Neural cell (in vitro differentiated cells): ENCODE measurements around the gene CD14. TPM values are rescaled to one million over a fixed set of nuclear protein-coding genes. Genes with fewer than 3 reads are reported as not detected.
"Not testable (repeated sequence)": the region's sequence is repeated elsewhere in the genome, so short reads cannot be mapped to it uniquely, and the experiment has no call there.

ENCODE experiments used
- H2AFZ ChIP-seq: fragments of 200-600, 300-800 bp; sonication (generic), shearing (Covaris generic); 2 replicates; pipeline ENCODE4 v1.6.0; 2014; ENCODE audit warnings: low read depth, mild to moderate bottlenecking, antibody characterized with exemption, low read length, moderate library complexity
- H3F3A ChIP-seq: fragments of 200-600 bp; shearing (Covaris generic); 2 replicates; pipeline ENCODE4 v1.6.1; 2016; ENCODE audit warnings: mild to moderate bottlenecking, moderate library complexity, mixed read lengths, antibody characterized with exemption, low read length; ENCODE audit not compliant: insufficient read depth, poor library complexity, severe bottlenecking
- H3K27ac ChIP-seq: fragments of 200-600, 300-800 bp; sonication (generic), shearing (Covaris generic); 2 replicates; pipeline ENCODE4 v1.5.1; 2014; ENCODE audit warnings: mild to moderate bottlenecking, low read length, moderate library complexity
- H3K27me3 ChIP-seq: fragments of 300-800, 200-600 bp; sonication (generic), shearing (Covaris generic); 2 replicates; pipeline ENCODE4 v1.6.0; 2014; ENCODE audit warnings: mild to moderate bottlenecking, low read depth, low read length, moderate library complexity; ENCODE audit not compliant: insufficient read depth
- H3K36me3 ChIP-seq: fragments of 300-800, 200-600 bp; sonication (generic), shearing (Covaris generic); 2 replicates; pipeline ENCODE4 v1.5.1; 2014; ENCODE audit warnings: mild to moderate bottlenecking, antibody characterized with exemption, low read length, moderate library complexity; ENCODE audit not compliant: insufficient read depth
- H3K4me2 ChIP-seq: fragments of 300-800, 200-600 bp; sonication (generic), shearing (Covaris generic); 2 replicates; pipeline ENCODE4 v1.6.0; 2014; ENCODE audit warnings: mild to moderate bottlenecking, low read length
- H3K4me3 ChIP-seq: fragments of 300-800, 200-600 bp; sonication (generic), shearing (Covaris generic); 2 replicates; pipeline ENCODE4 v1.5.1; 2014; ENCODE audit warnings: mild to moderate bottlenecking, low read length, moderate library complexity
- H3K79me2 ChIP-seq: fragments of 200-600 bp; shearing (Covaris generic); replicated peaks from 2 replicates; pipeline ENCODE4 v1.6.0; 2014; ENCODE audit warnings: mild to moderate bottlenecking, low read length, moderate library complexity; ENCODE audit not compliant: insufficient read depth
- H3K9ac ChIP-seq: fragments of 300-800, 200-600 bp; sonication (generic), shearing (Covaris generic); 2 replicates; pipeline ENCODE4 v1.6.1; 2016; ENCODE audit warnings: mild to moderate bottlenecking, low read length, mixed read lengths
- H3K9me2 ChIP-seq: fragments of 200-600 bp; shearing (Covaris generic); 2 replicates; pipeline ENCODE4 v1.6.1; 2016; ENCODE audit warnings: mild to moderate bottlenecking, low read length, mixed read lengths; ENCODE audit not compliant: insufficient read depth
- H3K9me3 ChIP-seq: fragments of 200-600, 300-800 bp; sonication (generic), shearing (Covaris generic); 2 replicates; pipeline ENCODE4 v1.6.1; 2016; ENCODE audit warnings: mild to moderate bottlenecking, mixed run types, low read length, moderate library complexity, mixed read lengths
- H4K20me1 ChIP-seq: fragments of 200-600 bp; shearing (Covaris generic); 2 replicates; pipeline ENCODE4 v1.6.1; 2016; ENCODE audit warnings: mild to moderate bottlenecking, mixed run types; ENCODE audit not compliant: insufficient read depth
- EP300 ChIP-seq: fragments of 450-650 bp; conservative IDR thresholded peaks from 2 replicates; pipeline ENCODE4 v1.6.1; 2014; ENCODE audit warnings: antibody characterized with exemption, mild to moderate bottlenecking, moderate library complexity; ENCODE audit not compliant: poor library complexity, severe bottlenecking
- EZH2 ChIP-seq: fragments of 200-600, 300-800 bp; shearing (Covaris generic), sonication (generic); IDR thresholded peaks from 2 replicates; pipeline ENCODE4 v1.6.1; 2014; ENCODE audit warnings: antibody characterized with exemption, low read length, borderline replicate concordance, mild to moderate bottlenecking; ENCODE audit not compliant: insufficient read depth, poor library complexity, severe bottlenecking
- MXI1 ChIP-seq: fragments of 450-650 bp; conservative IDR thresholded peaks from 2 replicates; pipeline ENCODE4 v1.6.1; 2014; ENCODE audit warnings: antibody characterized with exemption, mild to moderate bottlenecking; ENCODE audit not compliant: poor library complexity, severe bottlenecking
- RAD21 ChIP-seq: fragments of 450-650 bp; conservative IDR thresholded peaks from 2 replicates; pipeline ENCODE4 v1.6.1; 2014; ENCODE audit warnings: antibody characterized with exemption, mild to moderate bottlenecking, moderate library complexity
- SMC3 ChIP-seq: fragments of 450-650 bp; conservative IDR thresholded peaks from 2 replicates; pipeline ENCODE4 v1.6.1; 2014; ENCODE audit warnings: antibody characterized with exemption, mild to moderate bottlenecking, moderate library complexity; ENCODE audit not compliant: poor library complexity
- TAF1 ChIP-seq: IDR thresholded peaks from 2 replicates; pipeline ENCODE4 v1.6.1; 2012; ENCODE audit warnings: low read depth
- polyA plus RNA-seq: library from polyadenylated mRNA; depleted of rRNA; stranded (reverse); fragments of >200 nt; gene quantifications from 2 replicates; pipeline ENCODE4 v1.2.3, GENCODE V29; 2014
- TF ChIP-seq, protein P1 (sequence below): fragments of 450-650 bp; IDR thresholded peaks from 2 replicates; pipeline ENCODE4 v1.5.1; 2014; ENCODE audit warnings: antibody characterized with exemption, mild to moderate bottlenecking, moderate library complexity; ENCODE audit not compliant: poor library complexity, severe bottlenecking

CD14 gene
- polyA plus RNA-seq, 1 donor from 2014 or later = 1.5 TPM

DNA sequence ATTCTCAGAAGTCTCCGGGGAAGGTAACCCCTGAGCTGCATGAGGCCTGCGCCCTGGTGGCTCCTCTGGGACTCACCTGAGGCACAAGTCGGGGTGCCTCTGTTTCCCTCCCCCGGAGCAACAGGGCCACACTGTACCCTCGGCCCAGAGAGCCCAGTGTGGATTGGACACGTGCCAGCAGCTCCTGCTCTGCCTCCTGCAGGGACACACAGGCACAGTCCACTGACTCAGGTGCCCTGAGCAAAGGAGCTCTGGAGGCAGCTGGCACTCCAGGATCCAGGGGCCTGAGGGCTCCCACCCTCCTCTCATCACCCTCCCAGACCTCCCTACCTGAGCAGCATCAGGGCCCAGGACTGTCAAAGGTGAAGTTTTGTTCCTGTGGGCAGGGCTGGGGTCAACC, 38.8 kb downstream of the CD14 start:
- Histone ChIP-seq H3K9ac (no peak overlapping the region), H3K9me3 (no peaks in the 10 kb centered on the region), H3K36me3 (no peaks in the 10 kb centered on the region), H2AFZ (no peak overlapping the region), H3K4me3 (no peak overlapping the region), H4K20me1 (no peaks in the 10 kb centered on the region), H3K9me2 (no peaks in the 10 kb centered on the region), H3K27ac (no peak overlapping the region), H3K79me2 (no peaks in the 10 kb centered on the region), H3F3A (no peaks in the 10 kb centered on the region), H3K4me2 (no peak overlapping the region), H3K27me3 (no peaks in the 10 kb centered on the region)
- TF ChIP-seq EZH2 (no peak), EP300 (no peak), SMC3 (no peak)

DNA sequence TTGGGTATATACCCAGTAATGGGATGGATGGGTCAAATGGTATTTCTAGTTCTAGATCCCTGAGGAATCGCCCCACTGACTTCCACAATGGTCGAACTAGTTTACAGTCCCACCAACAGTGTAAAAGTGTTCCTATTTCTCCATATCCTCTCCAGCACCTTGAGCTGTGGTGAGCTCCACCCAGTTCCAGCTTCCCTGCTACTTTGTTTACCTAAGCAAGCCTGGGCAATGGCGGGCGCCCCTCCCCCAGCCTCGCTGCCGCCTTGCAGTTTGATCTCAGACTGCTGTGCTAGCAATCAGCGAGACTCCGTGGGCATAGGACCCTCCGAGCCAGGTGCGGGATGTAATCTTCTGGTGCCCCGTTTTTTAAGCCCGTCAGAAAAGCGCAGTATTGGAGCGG, 39.9 kb downstream of the CD14 start:
- not testable (repeated sequence) for H3K79me2 ChIP-seq, H3K4me2 ChIP-seq, H3K4me3 ChIP-seq, H3K9me3 ChIP-seq, H3K9ac ChIP-seq, H4K20me1 ChIP-seq, H2AFZ ChIP-seq, H3K9me2 ChIP-seq, H3F3A ChIP-seq, H3K27me3 ChIP-seq, H3K27ac ChIP-seq, H3K36me3 ChIP-seq

DNA sequence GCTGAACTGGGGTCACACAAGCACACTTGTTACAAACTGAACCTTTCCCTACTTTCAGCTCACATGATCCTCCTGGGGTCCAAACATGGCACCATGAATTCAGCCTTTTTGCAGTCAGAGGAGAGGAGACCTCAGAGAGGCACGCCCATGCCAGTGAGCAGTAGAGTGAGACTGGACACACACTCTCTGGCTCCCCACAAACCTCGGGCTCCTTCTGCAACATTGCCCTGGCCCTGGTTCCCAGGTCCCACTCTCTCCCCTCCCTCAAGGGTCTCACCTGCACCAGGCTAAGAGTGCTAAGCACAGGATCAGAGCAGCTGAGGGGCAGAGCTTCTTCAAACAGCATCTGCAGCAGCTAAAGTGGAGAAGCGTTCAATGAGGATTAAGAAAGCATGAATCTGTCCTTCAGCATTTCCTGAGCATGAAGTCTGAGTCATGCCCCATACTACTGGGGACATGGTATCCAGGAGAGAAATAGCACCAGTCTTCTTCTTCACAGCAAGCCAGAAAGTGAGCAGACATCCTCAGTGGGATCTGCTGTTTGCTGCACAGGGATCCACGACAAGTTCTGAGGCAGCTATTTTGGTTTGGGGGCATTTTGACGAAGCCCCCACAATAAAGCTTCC, 41.1 kb downstream of the CD14 start:
- Histone ChIP-seq H3K9me3 (no peaks in the 10 kb centered on the region), H3K9ac (no peak overlapping the region), H3K9me2 (no peaks in the 10 kb centered on the region), H3K4me2 (no peak overlapping the region), H4K20me1 (no peaks in the 10 kb centered on the region), H2AFZ (no peak overlapping the region), H3K79me2 (no peaks in the 10 kb centered on the region), H3F3A (no peaks in the 10 kb centered on the region), H3K4me3 (no peak overlapping the region), H3K36me3 (no peaks in the 10 kb centered on the region), H3K27me3 (no peaks in the 10 kb centered on the region), H3K27ac (no peak overlapping the region)
- TF ChIP-seq TAF1 (no peak), EZH2 (no peak), SMC3 (no peak), EP300 (no peak), RAD21 (no peak), MXI1 (no peak)
- TF ChIP-seq, protein P1, sequence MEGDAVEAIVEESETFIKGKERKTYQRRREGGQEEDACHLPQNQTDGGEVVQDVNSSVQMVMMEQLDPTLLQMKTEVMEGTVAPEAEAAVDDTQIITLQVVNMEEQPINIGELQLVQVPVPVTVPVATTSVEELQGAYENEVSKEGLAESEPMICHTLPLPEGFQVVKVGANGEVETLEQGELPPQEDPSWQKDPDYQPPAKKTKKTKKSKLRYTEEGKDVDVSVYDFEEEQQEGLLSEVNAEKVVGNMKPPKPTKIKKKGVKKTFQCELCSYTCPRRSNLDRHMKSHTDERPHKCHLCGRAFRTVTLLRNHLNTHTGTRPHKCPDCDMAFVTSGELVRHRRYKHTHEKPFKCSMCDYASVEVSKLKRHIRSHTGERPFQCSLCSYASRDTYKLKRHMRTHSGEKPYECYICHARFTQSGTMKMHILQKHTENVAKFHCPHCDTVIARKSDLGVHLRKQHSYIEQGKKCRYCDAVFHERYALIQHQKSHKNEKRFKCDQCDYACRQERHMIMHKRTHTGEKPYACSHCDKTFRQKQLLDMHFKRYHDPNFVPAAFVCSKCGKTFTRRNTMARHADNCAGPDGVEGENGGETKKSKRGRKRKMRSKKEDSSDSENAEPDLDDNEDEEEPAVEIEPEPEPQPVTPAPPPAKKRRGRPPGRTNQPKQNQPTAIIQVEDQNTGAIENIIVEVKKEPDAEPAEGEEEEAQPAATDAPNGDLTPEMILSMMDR = no peak

DNA sequence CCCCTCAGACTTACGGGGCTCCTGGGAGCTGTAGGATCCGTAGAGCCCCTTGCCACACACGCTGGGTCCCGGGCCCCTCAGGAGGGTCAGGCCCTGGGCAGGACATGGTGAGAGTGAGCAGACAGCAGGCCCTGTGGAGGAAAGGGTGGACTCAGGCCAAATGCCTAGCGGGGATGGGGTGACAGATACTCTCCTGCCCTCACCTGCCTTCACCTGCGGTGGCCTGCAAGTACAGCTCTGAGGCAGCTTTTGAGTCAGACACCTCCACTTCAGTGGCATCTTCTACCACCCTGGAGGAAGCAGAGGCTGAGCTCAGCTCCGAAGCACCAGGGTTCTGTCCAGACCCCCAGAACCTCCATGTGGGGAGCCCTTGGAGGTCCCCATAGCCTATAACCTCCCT, 42.1 kb downstream of the CD14 start:
- Histone ChIP-seq H2AFZ (no peak overlapping the region), H3F3A (no peaks in the 10 kb centered on the region)
- TF ChIP-seq EZH2 = no peak

More for the DNA sequence above, 42.1 kb downstream of the CD14 start:
- H3K4me2 ChIP-seq = no peak overlapping the region
- H3K9me2 ChIP-seq = no peaks in the 10 kb centered on the region
- H3K9ac ChIP-seq = no peak overlapping the region
- H3K27ac ChIP-seq = no peak overlapping the region
- no peaks in the 10 kb centered on the region for H4K20me1 ChIP-seq
- H3K36me3 ChIP-seq = no peaks in the 10 kb centered on the region
- no peaks in the 10 kb centered on the region for H3K79me2 ChIP-seq
- H3K27me3 ChIP-seq = no peaks in the 10 kb centered on the region
- no peak overlapping the region for H3K4me3 ChIP-seq
- no peaks in the 10 kb centered on the region for H3K9me3 ChIP-seq
